ENCODE data around the gene TXLNA. TPM values are rescaled to one million over a fixed set of nuclear protein-coding genes. Genes with fewer than 3 reads are reported as not detected.

TXLNA gene
- total RNA-seq, 1 experiment from 2014 or later = 67.5 TPM

GRCh38 chr1:32208469-32208868 lies 29.0 kb downstream of the TXLNA start:
- no peak for DNase-seq (ENCODE audit: low read depth)

- DNase-seq (ENCODE audit: low read depth) = peak; percentile 65
These were observed 29.4 kb downstream of the TXLNA start, which contains the start of gene DCDC2B for GRCh38 chr1:32208891-32209328. Gene DCDC2B, plus strand, starts transcription at chr1:32209089. Its CDS starts 5 bp downstream, at chr1:32209094.

GRCh38 chr1:32215629-32216480 lies 36.4 kb downstream of the TXLNA start:
- peak; percentile 65 for DNase-seq (ENCODE audit: low read depth)

GRCh38 chr1:32216566-32216965 lies 37.1 kb downstream of the TXLNA start:
- no peak for DNase-seq (ENCODE audit: low read depth)

GRCh38 chr1:32219022-32219421 lies 39.5 kb downstream of the TXLNA start:
- DNase-seq (ENCODE audit: low read depth) = no peak

GRCh38 chr1:32220746-32221580 lies 41.5 kb downstream of the TXLNA start:
- no peak for DNase-seq (ENCODE audit: low read depth)

GRCh38 chr1:32221581-32221979 lies 42.1 kb downstream of the TXLNA start:
- DNase-seq (ENCODE audit: low read depth) = no peak

GRCh38 chr1:32221980-32222755 lies 42.7 kb downstream of the TXLNA start, which contains the start of the genes EIF3I and TMEM234:
Gene EIF3I, plus strand, starts transcription at chr1:32222407. Its CDS starts 35 bp downstream, at chr1:32222442.
Gene TMEM234, minus strand, starts transcription at chr1:32222353. Its CDS starts 31 bp downstream, at chr1:32222322.
- DNase-seq (ENCODE audit: low read depth) = peak; percentile 87

GRCh38 chr1:32223683-32224082 lies 44.2 kb downstream of the TXLNA start:
- no peak for DNase-seq (ENCODE audit: low read depth)

GRCh38 chr1:32224285-32224684 lies 44.8 kb downstream of the TXLNA start:
- DNase-seq (ENCODE audit: low read depth) = no peak

GRCh38 chr1:32228771-32229170 lies 49.3 kb downstream of the TXLNA start:
- DNase-seq (ENCODE audit: low read depth) = no peak

- DNase-seq (ENCODE audit: low read depth) = no peak
These were observed 52.5 kb downstream of the TXLNA start for GRCh38 chr1:32231843-32232432.

GRCh38 chr1:32232558-32233304 lies 53.3 kb downstream of the TXLNA start:
- DNase-seq (ENCODE audit: low read depth) = no peak

GRCh38 chr1:32234792-32235191 lies 55.3 kb downstream of the TXLNA start:
- no peak for DNase-seq (ENCODE audit: low read depth)

GRCh38 chr1:32239337-32239736 lies 59.9 kb downstream of the TXLNA start:
- DNase-seq (ENCODE audit: low read depth) = no peak

- DNase-seq (ENCODE audit: low read depth) = no peak
These were observed 60.3 kb downstream of the TXLNA start for GRCh38 chr1:32239790-32240139.

GRCh38 chr1:32240140-32240951 lies 60.9 kb downstream of the TXLNA start:
- DNase-seq (ENCODE audit: low read depth) = no peak

- DNase-seq (ENCODE audit: low read depth) = no peak
These were observed 61.7 kb downstream of the TXLNA start for GRCh38 chr1:32241001-32241763.
